HCT116 (cell line): ENCODE data around the gene KRTAP12-2. TPM values are rescaled to one million over a fixed set of nuclear protein-coding genes. Genes with fewer than 3 reads are reported as not detected.

Source experiments
- ATAC-seq: fragments of 200-7000 bp; cut with Tn5 transposase; 2 replicates; pipeline ENCODE4 v1.9.1; 2020; ENCODE audit warnings: mild to moderate bottlenecking, moderate library complexity
- BruUV-seq: library from RNA; stranded (reverse); fragments of 400-500 nt; replicated peaks from 2 replicates; lab custom pipeline; 2021; lab: Mats Ljungman, UMichigan
- CTCF ChIA-PET: fragments of 300-600 bp; sonication (Branson Sonifier 250); formaldehyde crosslinking; loops from one replicate; lab custom pipeline; 2021; ENCODE audit warnings: antibody characterized with exemption; lab: Charles Lee
- POLR2A ChIA-PET: fragments of 300-600, 350-600 bp; sonication (Branson Sonifier 250); formaldehyde crosslinking; loops from one replicate; lab custom pipeline; 2021; ENCODE audit warnings: antibody characterized with exemption; lab: Charles Lee
- RAD21 ChIA-PET, 2 experiments: fragments of 300-600 bp; sonication (Branson Sonifier 250); formaldehyde crosslinking; loops; one replicate each; lab custom pipeline; 2023; ENCODE audit warnings: low total read pairs in 2 of 2; ENCODE audit not compliant: uncharacterized antibody in 2 of 2, unreplicated experiment in 2 of 2, low non-redundant PET in 1 of 2; lab: Charles Lee
- DNase-seq: peaks from one replicate; pipeline ENCODE4 v3.0.0-alpha.2; 2010; ENCODE audit warnings: low read depth, low spot score
- H2AFZ ChIP-seq: fragments of 200-600 bp; shearing (Covaris generic), sonication (generic); 2 replicates; pipeline ENCODE4 v1.6.1; 2017; ENCODE audit warnings: low read depth, mixed run types, mixed read lengths, antibody characterized with exemption, low read length; ENCODE audit not compliant: poor library complexity, severe bottlenecking
- H3K27ac ChIP-seq: 2 replicates; pipeline ENCODE4 v1.5.1; 2012; ENCODE audit warnings: low read depth, low read length
- H3K27me3 ChIP-seq: fragments of 200-600 bp; sonication (generic); 2 replicates; pipeline ENCODE4 v1.6.1; 2016; ENCODE audit warnings: mixed run types, low read length, mixed read lengths; ENCODE audit not compliant: insufficient read depth
- H3K36me3 ChIP-seq, 2 experiments: fragments of 200-500 bp in 1 of 2; fragments of 200-600 bp in 1 of 2; sonication (Bioruptor generic) in 1 of 2; sonication (generic) in 1 of 2; 2 replicates each; pipeline versions ENCODE4 v1.5.1 to v1.6.1; 2014 to 2016; ENCODE audit warnings: low read length in 2 of 2, inconsistent platforms in 1 of 2, mixed read lengths in 1 of 2, mixed run types in 1 of 2; ENCODE audit not compliant: insufficient read depth in 2 of 2, control insufficient read depth in 1 of 2
- H3K4me1 ChIP-seq, 2 experiments: fragments of 200-600 bp in 1 of 2; sonication (generic) in 1 of 2; 2 replicates each; pipeline versions ENCODE4 v1.5.1 to v1.6.1; 2012 to 2017; ENCODE audit warnings: low read length in 2 of 2, inconsistent platforms in 1 of 2, mild to moderate bottlenecking in 1 of 2, mixed read lengths in 1 of 2, mixed run types in 1 of 2, moderate library complexity in 1 of 2; ENCODE audit not compliant: insufficient read depth in 2 of 2, control insufficient read depth in 1 of 2
- H3K4me2 ChIP-seq: fragments of 200-600 bp; sonication (generic); 2 replicates; pipeline ENCODE4 v1.6.1; 2017; ENCODE audit warnings: mixed run types, low read length, mixed read lengths
- H3K4me3 ChIP-seq, 2 experiments: fragments of 200-600 bp in 1 of 2; sonication (generic) in 1 of 2; replicated peaks in 1 of 2; 2 replicates each; pipeline ENCODE4 v1.5.1; 2011 to 2016; ENCODE audit warnings: low read length in 2 of 2, control low read depth in 1 of 2, low read depth in 1 of 2, mild to moderate bottlenecking in 1 of 2, mixed read lengths in 1 of 2, mixed run types in 1 of 2
- H3K79me2 ChIP-seq: fragments of 200-600 bp; sonication (generic); 2 replicates; pipeline ENCODE4 v1.6.1; 2017; ENCODE audit warnings: mild to moderate bottlenecking, mixed run types, low read length, moderate library complexity, mixed read lengths; ENCODE audit not compliant: insufficient read depth
- H3K9ac ChIP-seq: fragments of 200-600 bp; sonication (generic); 2 replicates; pipeline ENCODE4 v1.6.1; 2016; ENCODE audit warnings: low read length, mixed read lengths
- H3K9me2 ChIP-seq: fragments of 200-600 bp; sonication (generic), shearing (Covaris generic); 2 replicates; pipeline ENCODE4 v1.6.1; 2017; ENCODE audit warnings: mixed run types, mild to moderate bottlenecking, moderate library complexity; ENCODE audit not compliant: insufficient read depth
- H3K9me3 ChIP-seq, 2 experiments: fragments of 200-500 bp in 1 of 2; fragments of 200-600 bp in 1 of 2; sonication (Bioruptor generic) in 1 of 2; sonication (generic) in 1 of 2; 2 replicates each; pipeline ENCODE4 v1.6.1; 2014 to 2017; ENCODE audit warnings: low read length in 2 of 2, mixed read lengths in 2 of 2, inconsistent platforms in 1 of 2, low read depth in 1 of 2, mild to moderate bottlenecking in 1 of 2, mixed run types in 1 of 2, moderate library complexity in 1 of 2; ENCODE audit not compliant: control insufficient read depth in 1 of 2, insufficient read depth in 1 of 2
- H4K20me1 ChIP-seq: fragments of 200-600 bp; sonication (generic), shearing (Covaris generic); 2 replicates; pipeline ENCODE4 v1.6.1; 2017; ENCODE audit warnings: mixed run types, mild to moderate bottlenecking, moderate library complexity; ENCODE audit not compliant: insufficient read depth
- ATF3 ChIP-seq: IDR thresholded peaks from 2 replicates; pipeline ENCODE4 v1.6.1; 2012
- CBX3 ChIP-seq: IDR thresholded peaks from 2 replicates; pipeline ENCODE4 v1.6.1; 2012; ENCODE audit warnings: low read depth
- CEBPB ChIP-seq: IDR thresholded peaks from 2 replicates; pipeline ENCODE4 v1.6.1; 2012; ENCODE audit warnings: low read depth
- EGR1 ChIP-seq: IDR thresholded peaks from 2 replicates; pipeline ENCODE4 v1.6.1; 2012; ENCODE audit warnings: low read depth
- ELF1 ChIP-seq: IDR thresholded peaks from 2 replicates; pipeline ENCODE4 v1.6.1; 2012; ENCODE audit warnings: low read depth, borderline replicate concordance
- POLR2AphosphoS5 ChIP-seq: IDR thresholded peaks from 2 replicates; pipeline ENCODE4 v1.6.1; 2011; ENCODE audit warnings: mild to moderate bottlenecking, low read depth, low read length, moderate library complexity
- REST ChIP-seq: IDR thresholded peaks from 2 replicates; pipeline ENCODE4 v1.6.1; 2012; ENCODE audit warnings: low read depth
- SIN3A ChIP-seq: IDR thresholded peaks from 2 replicates; pipeline ENCODE4 v1.6.1; 2012; ENCODE audit warnings: low read depth
- SP1 ChIP-seq: IDR thresholded peaks from 2 replicates; pipeline ENCODE4 v1.6.1; 2012; ENCODE audit warnings: low read depth
- SRF ChIP-seq: IDR thresholded peaks from 2 replicates; pipeline ENCODE4 v1.6.1; 2012; ENCODE audit warnings: low read depth
- TCF7L2 ChIP-seq: IDR thresholded peaks from 2 replicates; pipeline ENCODE4 v1.7.0; 2011; ENCODE audit warnings: borderline replicate concordance, inconsistent platforms; ENCODE audit not compliant: insufficient read depth, insufficient read length; ENCODE audit errors: extremely low read depth
- YY1 ChIP-seq: IDR thresholded peaks from 2 replicates; pipeline ENCODE4 v1.6.1; 2011; ENCODE audit warnings: low read length, low read depth, moderate library complexity, mild to moderate bottlenecking; ENCODE audit not compliant: insufficient replicate concordance; ENCODE audit errors: extremely low read depth
- intact Hi-C: fragments of 100-400 bp; cut with micrococcal nuclease; formaldehyde crosslinking; loops from 2 replicates; pipeline ENCODE4 v1.10.0; 2022
- total RNA-seq: library from RNA; stranded (reverse); gene quantifications from one replicate; pipeline ENCODE4 v1.2.1, GENCODE V29; 2021; ENCODE audit not compliant: unreplicated experiment
- TF ChIP-seq, protein P1 (sequence below), 3 experiments: fragments of 200-600 bp in 1 of 3; sonication (generic) in 1 of 3; IDR thresholded peaks in 2 of 3; conservative IDR thresholded peaks in 1 of 3; 2 replicates each; pipeline ENCODE4 v1.5.1; 2012 to 2017; ENCODE audit warnings: low read depth in 2 of 3, low read length in 2 of 3, antibody characterized with exemption in 1 of 3, borderline replicate concordance in 1 of 3, control low read depth in 1 of 3, mild to moderate bottlenecking in 1 of 3, mixed read lengths in 1 of 3, mixed run types in 1 of 3, moderate library complexity in 1 of 3; ENCODE audit not compliant: insufficient read depth in 1 of 3

Gene KRTAP12-2
- total RNA-seq, 1 experiment from 2014 or later: not detected

- intact Hi-C loops: no loop called here
- peaks cover 4 to 14% of the 10 kb centered on the region in 2 experiments; a peak in 2 of 4 replicates for H3K9me3 ChIP-seq
- DNase-seq (no peak), ATAC-seq (no peak)
- no TSS peak for BruUV-seq
- ChIA-PET POLR2A (no interaction called here), CTCF (no interaction called here), RAD21 (no interaction called here)
- H3K9ac ChIP-seq: no peak overlapping the region
- no peaks in the 10 kb centered on the region for H3K4me1 ChIP-seq
- H3K79me2 ChIP-seq: no peaks in the 10 kb centered on the region
- H4K20me1 ChIP-seq: no peaks in the 10 kb centered on the region
- no peaks in the 10 kb centered on the region for H3K9me2 ChIP-seq
- no peak overlapping the region for H3K27ac ChIP-seq
- no peaks in the 10 kb centered on the region for H3K36me3 ChIP-seq
- H2AFZ ChIP-seq: no peak overlapping the region
- H3K27me3 ChIP-seq: peaks cover 3% of the 10 kb centered on the region; the same call in 1 of the 2 replicates
- H3K4me3 ChIP-seq: no peak overlapping the region
- no peak overlapping the region for H3K4me2 ChIP-seq
- TF ChIP-seq POLR2AphosphoS5: no peak
- no peak for TF ChIP-seq SP1
- no peak for TF ChIP-seq ATF3
- TF ChIP-seq SRF: no peak
- TF ChIP-seq EGR1: no peak
- TF ChIP-seq CEBPB: no peak
- no peak for TF ChIP-seq SIN3A
- TF ChIP-seq ELF1: no peak
- no peak for TF ChIP-seq REST
- TF ChIP-seq, protein P1, sequence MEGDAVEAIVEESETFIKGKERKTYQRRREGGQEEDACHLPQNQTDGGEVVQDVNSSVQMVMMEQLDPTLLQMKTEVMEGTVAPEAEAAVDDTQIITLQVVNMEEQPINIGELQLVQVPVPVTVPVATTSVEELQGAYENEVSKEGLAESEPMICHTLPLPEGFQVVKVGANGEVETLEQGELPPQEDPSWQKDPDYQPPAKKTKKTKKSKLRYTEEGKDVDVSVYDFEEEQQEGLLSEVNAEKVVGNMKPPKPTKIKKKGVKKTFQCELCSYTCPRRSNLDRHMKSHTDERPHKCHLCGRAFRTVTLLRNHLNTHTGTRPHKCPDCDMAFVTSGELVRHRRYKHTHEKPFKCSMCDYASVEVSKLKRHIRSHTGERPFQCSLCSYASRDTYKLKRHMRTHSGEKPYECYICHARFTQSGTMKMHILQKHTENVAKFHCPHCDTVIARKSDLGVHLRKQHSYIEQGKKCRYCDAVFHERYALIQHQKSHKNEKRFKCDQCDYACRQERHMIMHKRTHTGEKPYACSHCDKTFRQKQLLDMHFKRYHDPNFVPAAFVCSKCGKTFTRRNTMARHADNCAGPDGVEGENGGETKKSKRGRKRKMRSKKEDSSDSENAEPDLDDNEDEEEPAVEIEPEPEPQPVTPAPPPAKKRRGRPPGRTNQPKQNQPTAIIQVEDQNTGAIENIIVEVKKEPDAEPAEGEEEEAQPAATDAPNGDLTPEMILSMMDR (IDR thresholded peaks at IDR 0.05 in 2 of 3, conservative IDR thresholded peaks at IDR 0.05 in 1 of 3; ENCODE audit: borderline replicate concordance in 1 of 3, insufficient read depth in 1 of 3, low read depth in 2 of 3, low read length in 2 of 3): no peak
- TF ChIP-seq TCF7L2: no peak
- TF ChIP-seq YY1: no peak
- TF ChIP-seq CBX3: no peak
Measured at GRCh38 chr21:44694776-44695175, 28.0 kb upstream of the KRTAP12-2 start.
